GM18951 (cell line): ENCODE measurements around the gene CFAP251.

ENCODE experiments used
- POLR2A ChIP-seq: IDR thresholded peaks from 4 replicates; pipeline ENCODE4 v1.6.1; 2011; ENCODE audit warnings: mild to moderate bottlenecking; ENCODE audit not compliant: insufficient read length, insufficient read depth; ENCODE audit errors: extremely low read depth
- in situ Hi-C: fragments of 300-500 bp; cut with MboI; formaldehyde crosslinking; loops from one replicate; pipeline ENCODE4 v1.12.0; 2022; ENCODE audit warnings: low sequenced_read_pairs, mixed read lengths, inconsistent platforms; ENCODE audit not compliant: unreplicated experiment

CFAP251 gene

GRCh38 chr12:121892673-121893561 is 25.5 kb upstream of the CFAP251 start:
- in situ Hi-C loops = no loop called here
- TF ChIP-seq POLR2A = no peak

DNA sequence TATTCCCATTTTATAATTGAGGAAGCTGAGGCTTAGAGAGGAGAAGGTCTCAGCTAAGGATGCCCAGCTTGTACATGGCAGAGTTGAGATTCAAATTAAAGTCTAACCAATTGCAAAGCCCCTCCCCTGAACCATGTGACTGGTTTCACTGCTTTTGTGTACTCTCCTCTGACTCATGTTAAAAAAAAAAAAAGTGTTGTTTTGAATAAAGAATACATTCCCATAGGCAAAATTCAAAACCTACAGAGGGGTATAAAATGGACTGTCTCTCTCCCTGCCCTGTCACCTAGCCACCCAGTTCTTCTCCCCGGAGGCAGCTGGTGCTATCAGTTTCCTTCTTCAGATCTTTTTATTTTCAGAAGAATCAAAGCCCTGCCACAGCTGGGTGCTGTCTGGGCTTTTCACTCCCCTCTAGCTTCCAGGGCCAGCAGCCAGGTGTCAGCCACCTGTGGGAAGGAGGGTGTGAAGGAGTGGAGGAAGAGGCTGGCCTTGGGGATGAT is 24.4 kb upstream of the CFAP251 start:
- in situ Hi-C loops = no loop called here
- TF ChIP-seq POLR2A = no peak

DNA sequence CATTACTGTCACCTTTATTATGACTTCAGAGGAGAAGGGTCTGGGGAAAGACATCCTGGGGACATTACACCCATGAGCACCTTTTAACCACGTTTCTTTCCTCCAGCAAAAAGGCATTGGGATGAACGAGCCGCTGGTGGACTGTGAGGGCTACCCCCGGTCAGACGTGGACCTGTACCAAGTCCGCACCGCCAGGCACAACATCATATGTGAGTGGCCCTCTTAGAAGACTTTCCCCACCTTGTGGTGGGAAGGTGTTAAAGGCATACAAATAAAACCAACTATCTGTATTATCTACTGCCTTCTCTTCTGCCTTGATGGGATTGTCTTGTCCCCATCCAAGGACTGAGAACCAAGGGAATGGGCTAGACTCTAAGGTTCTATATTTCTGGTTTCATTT is 23.8 kb upstream of the CFAP251 start:
- no peak for TF ChIP-seq POLR2A
- in situ Hi-C loops = no loop called here

DNA sequence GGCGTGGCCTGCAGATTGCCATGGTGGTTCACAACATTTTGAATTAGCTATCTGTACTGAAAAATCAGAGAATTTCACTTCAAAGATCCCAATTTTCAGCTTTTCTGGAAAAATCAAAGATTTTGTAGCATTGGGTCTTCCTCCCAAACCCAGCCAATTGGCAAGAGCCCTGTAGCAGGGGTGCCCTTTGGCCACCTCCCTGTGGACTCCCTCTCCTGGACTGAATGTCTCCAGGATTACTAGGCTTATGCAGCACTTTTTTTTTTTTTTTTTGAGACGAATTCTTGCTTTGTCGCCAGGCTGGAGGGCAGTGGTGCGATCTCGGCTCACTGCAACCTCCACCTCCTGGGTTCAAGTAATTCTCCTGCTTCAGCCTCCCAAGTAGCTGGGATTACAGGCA is 20.1 kb upstream of the CFAP251 start:
- in situ Hi-C loops = no loop called here
- TF ChIP-seq POLR2A = no peak

DNA sequence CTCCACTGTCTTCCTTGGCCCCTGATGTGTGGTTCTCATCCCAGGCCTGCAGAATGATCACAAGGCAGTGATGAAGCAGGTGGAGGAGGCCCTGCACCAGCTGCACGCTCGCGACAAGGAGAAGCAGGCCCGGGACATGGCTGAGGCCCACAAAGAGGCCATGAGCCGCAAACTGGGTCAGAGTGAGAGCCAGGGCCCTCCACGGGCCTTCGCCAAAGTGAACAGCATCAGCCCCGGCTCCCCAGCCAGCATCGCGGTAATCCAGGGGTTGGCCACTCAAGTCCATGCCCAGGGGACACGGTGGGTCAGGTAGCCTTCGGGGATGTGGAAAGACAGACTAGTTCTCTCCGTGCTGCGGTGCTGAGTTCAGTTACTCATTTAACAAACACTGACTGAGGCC is 18.8 kb upstream of the CFAP251 start:
- in situ Hi-C loops = no loop called here
- TF ChIP-seq POLR2A = no peak

DNA sequence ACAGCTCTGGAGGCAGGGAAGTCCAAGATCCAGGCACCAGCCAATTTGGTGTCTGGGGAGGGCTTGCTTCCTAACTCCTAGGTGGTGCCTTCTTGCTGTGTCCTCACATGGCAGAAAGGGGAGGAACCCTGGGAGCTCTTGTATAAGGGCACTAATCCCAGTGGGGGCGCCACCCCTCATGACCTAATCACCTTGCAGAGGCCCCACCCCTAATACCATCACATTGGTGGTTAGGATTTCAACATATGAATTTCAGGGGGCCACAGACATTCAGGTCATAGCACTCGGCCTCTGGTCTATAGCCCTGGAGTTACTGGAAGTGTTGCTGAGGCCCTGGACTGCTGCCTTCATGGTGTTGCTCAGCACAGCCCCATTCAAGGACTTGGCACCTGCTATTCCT is 15.2 kb upstream of the CFAP251 start:
- in situ Hi-C loops = no loop called here
- no peak for TF ChIP-seq POLR2A

GRCh38 chr12:121905746-121906145 is 12.6 kb upstream of the CFAP251 start:
- in situ Hi-C loops = no loop called here
- no peak for TF ChIP-seq POLR2A

- in situ Hi-C loops = no loop called here
- no peak for TF ChIP-seq POLR2A
Observed at GRCh38 chr12:121908702-121909101, 9.7 kb upstream of the CFAP251 start.

GRCh38 chr12:121911824-121912585 is 6.4 kb upstream of the CFAP251 start:
- no peak for TF ChIP-seq POLR2A

GRCh38 chr12:121915841-121916321 is 2.5 kb upstream of the CFAP251 start:
- in situ Hi-C loops = no loop called here
- no peak for TF ChIP-seq POLR2A

More at GRCh38 chr12:121911824-121912585, 6.4 kb upstream of the CFAP251 start:
- in situ Hi-C loops = no loop called here

DNA sequence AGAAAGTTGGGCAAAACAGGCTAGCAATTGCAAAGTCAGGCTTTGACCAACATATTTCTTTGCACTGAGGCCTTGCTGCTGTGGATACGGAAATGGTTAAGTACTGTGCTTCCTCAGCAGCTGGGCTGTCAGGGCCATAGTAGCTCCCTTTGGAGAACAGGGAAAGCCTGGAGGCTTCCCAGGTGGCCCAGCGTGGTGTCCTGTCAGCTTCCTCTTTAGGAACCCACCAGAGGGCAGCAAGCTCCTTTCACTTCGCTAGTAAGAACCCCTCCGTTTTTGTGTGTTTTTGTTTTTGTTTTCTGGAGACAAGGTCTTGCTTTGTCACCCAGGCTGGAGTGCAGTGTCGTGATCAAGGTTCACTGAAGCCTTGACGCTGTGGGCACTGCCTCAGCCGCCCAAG is 1.7 kb upstream of the CFAP251 start:
- TF ChIP-seq POLR2A = no peak

GRCh38 chr12:121918679-121919038 is 267 bp downstream of the CFAP251 start:
- TF ChIP-seq POLR2A = no peak
- in situ Hi-C loops = no loop called here

More for the DNA sequence above, 1.7 kb upstream of the CFAP251 start:
- in situ Hi-C loops = no loop called here

- in situ Hi-C loops = no loop called here
- TF ChIP-seq POLR2A = no peak
Observed at GRCh38 chr12:121921066-121921465, 2.7 kb downstream of the CFAP251 start.
